Measurements from ENCODE around the gene RIMS3. TPM values are rescaled to one million over a fixed set of nuclear protein-coding genes. Genes with fewer than 3 reads are reported as not detected.

The RIMS3 gene
- total RNA-seq, 2 experiments from 2014 or later, result 6.9 TPM

Other genes starting within 250 kb of the RIMS3 start
- 1 to 10 TPM; 5.2 to 6.3 TPM for gene ZFP69B, start 215.2 kb downstream of the RIMS3 start, total RNA-seq
- 1 to 10 TPM; 2.3 to 2.9 TPM for gene ZFP69, start 188.4 kb downstream of the RIMS3 start, total RNA-seq
- gene EXO5, start 156.9 kb downstream of the RIMS3 start, total RNA-seq, result 10 to 100 TPM; 14.6 to 19.4 TPM
- gene ZNF684, start 134.0 kb downstream of the RIMS3 start, total RNA-seq, result 1 to 10 TPM; 7.1 to 7.2 TPM
- gene NFYC, start 26.0 kb upstream of the RIMS3 start, total RNA-seq, result 10 to 100 TPM; 65.0 to 66.6 TPM
- 1 to 10 TPM; 1.2 to 1.5 TPM for gene KCNQ4, start 118.1 kb upstream of the RIMS3 start, total RNA-seq
- gene CITED4, start 196.7 kb upstream of the RIMS3 start, total RNA-seq, result 10 to 100 TPM; 13.1 to 15.0 TPM